Measurements from ENCODE around the gene SGO2. TPM values are rescaled to one million over a fixed set of nuclear protein-coding genes. Genes with fewer than 3 reads are reported as not detected.

Gene SGO2
- total and polyA plus RNA-seq, 2 of the 13 experiments (the other 11 are each of a cell fraction or from before 2014, with no cell fraction given) = 5.1 to 16.2 TPM

- no peak overlapping the region for H3K4me3 ChIP-seq (replicated peaks in 1 of 3; ENCODE audit: insufficient read depth in 1 of 3, low read depth in 2 of 3, low read length in 3 of 3)
- over 99% methylated on average over 4 of the region's 4 CpGs for WGBS (ENCODE audit: low lambda C conversion rate)
- no peak for FAIRE-seq
- intact Hi-C loops (cut with micrococcal nuclease; ENCODE audit: unreplicated experiment) (no loop called here), in situ Hi-C loops (cut with HindIII; ENCODE audit: extremely low pct_ligation_motif_present, low pct_unique_long_range_greater_than_20kb) (no loop called here)
- H3K79me2 ChIP-seq (ENCODE audit: insufficient read depth, low read length) = no peaks in the 10 kb centered on the region
- POLR2A ChIA-PET = interaction anchor here (1.1 to 5.6 kb wide), 4 partner anchors 11 to 154 kb away, joined by 3 to 73 read pairs (median 18); partner anchors contain the start of gene AOX1
- H3K4me2 ChIP-seq (ENCODE audit: low read depth, low read length) = no peak overlapping the region
- no peaks in the 10 kb centered on the region for H3K36me3 ChIP-seq (replicated peaks in 1 of 2; ENCODE audit: control insufficient read depth in 1 of 2, insufficient read depth in 2 of 2, low read length in 2 of 2)
- H3K27me3 ChIP-seq (ENCODE audit: control insufficient read depth in 1 of 2, insufficient read depth in 2 of 2, low read length in 2 of 2) = no peaks in the 10 kb centered on the region
- DNase-seq (ENCODE audit: low spot score) = no peak
- ATAC-seq = no peak
- CTCF ChIA-PET (ENCODE audit: low intra/inter-chr PET ratio, low total read pairs) = no interaction called here
- no peak overlapping the region for H3K9ac ChIP-seq (ENCODE audit: insufficient read depth, low read depth, low read length)
- H2AFZ ChIP-seq (ENCODE audit: low read length) = no peak overlapping the region
- TF ChIP-seq HMGXB3 (CRISPR knock-in tag; IDR thresholded peaks at IDR 0.05; ENCODE audit: borderline replicate concordance) (no peak), ZNF576 (CRISPR knock-in tag; IDR thresholded peaks at IDR 0.05) (no peak), ZNF12 (CRISPR knock-in tag; IDR thresholded peaks at IDR 0.05) (no peak), POGZ (CRISPR knock-in tag; IDR thresholded peaks at IDR 0.05) (no peak), PRDM15 (CRISPR knock-in tag; IDR thresholded peaks at IDR 0.05) (no peak), YEATS4 (CRISPR knock-in tag; IDR thresholded peaks at IDR 0.05; ENCODE audit: borderline replicate concordance) (no peak)
- no peaks in the 10 kb centered on the region for H4K20me1 ChIP-seq (ENCODE audit: insufficient read depth, low read length)
- no peaks in the 10 kb centered on the region for H3K9me3 ChIP-seq (ENCODE audit: low read length)
- no peak overlapping the region for H3K27ac ChIP-seq (ENCODE audit: extremely low read length, insufficient read depth, low read length)
- peaks cover 21% of the 10 kb centered on the region for H3K4me1 ChIP-seq (ENCODE audit: insufficient read depth, low read length)
- no TSS peak for BruUV-seq (replicated peaks)
Observed at GRCh38 chr2:200602584-200602983, 76.6 kb downstream of the SGO2 start.

Measured in HepG2 (cell line).